ENCODE results near the gene CFDP1.
"Not testable (repeated sequence)": the region's sequence is repeated elsewhere in the genome, so short reads cannot be mapped to it uniquely, and the experiment has no call there.

CFDP1 gene

DNA sequence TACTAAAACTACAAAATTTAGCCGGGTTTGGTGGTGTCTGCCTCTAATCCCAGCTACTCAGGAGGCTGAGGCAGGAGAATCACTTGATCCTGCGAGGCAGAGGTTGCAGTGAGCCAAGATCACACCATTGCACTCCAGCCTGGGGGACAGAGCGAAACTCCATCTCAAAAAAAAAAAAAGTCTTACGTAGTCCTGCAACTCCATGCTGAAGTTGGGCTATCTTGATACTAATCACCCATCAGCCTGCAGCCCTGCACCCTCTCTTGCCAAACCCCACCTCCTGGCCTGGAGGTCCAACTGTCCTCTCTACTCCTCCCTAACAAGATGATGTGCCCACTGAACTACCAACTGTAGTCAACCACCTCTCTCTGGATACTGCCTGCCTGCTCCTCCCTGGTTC is 26.4 kb upstream of the CFDP1 start:
- TF ChIP-seq, protein P1, sequence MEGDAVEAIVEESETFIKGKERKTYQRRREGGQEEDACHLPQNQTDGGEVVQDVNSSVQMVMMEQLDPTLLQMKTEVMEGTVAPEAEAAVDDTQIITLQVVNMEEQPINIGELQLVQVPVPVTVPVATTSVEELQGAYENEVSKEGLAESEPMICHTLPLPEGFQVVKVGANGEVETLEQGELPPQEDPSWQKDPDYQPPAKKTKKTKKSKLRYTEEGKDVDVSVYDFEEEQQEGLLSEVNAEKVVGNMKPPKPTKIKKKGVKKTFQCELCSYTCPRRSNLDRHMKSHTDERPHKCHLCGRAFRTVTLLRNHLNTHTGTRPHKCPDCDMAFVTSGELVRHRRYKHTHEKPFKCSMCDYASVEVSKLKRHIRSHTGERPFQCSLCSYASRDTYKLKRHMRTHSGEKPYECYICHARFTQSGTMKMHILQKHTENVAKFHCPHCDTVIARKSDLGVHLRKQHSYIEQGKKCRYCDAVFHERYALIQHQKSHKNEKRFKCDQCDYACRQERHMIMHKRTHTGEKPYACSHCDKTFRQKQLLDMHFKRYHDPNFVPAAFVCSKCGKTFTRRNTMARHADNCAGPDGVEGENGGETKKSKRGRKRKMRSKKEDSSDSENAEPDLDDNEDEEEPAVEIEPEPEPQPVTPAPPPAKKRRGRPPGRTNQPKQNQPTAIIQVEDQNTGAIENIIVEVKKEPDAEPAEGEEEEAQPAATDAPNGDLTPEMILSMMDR (IDR thresholded peaks at IDR 0.05; ENCODE audit: insufficient read depth, low read length, missing control alignments): no peak
- DNase-seq (ENCODE audit: low read depth, low spot score): no peak
- ChIA-PET CTCF (no interaction called here), POLR2A (no interaction called here)
- H3K4me3 ChIP-seq (ENCODE audit: low read depth, low read length): no peak overlapping the region

DNA sequence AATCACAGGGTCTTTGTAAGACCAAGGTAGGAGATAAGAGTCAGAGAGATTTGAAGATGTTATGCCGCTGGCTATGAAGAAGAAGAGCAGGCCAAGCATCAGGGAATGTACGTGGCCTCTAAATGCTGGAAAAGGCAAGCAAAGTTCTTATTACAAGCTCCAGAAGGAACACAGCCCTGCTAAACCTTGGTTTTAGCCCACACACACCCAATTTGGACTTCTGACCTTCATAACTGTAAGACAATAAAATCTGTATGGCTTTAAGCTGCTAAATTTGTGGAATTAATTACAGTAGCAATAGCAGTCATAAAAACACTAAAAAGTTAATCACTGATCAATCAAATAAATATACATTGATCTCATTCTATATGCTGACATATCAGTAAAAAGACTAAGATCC is 25.1 kb upstream of the CFDP1 start:
- ChIA-PET POLR2A (no interaction called here), CTCF (interaction anchor here (1.1 to 1.8 kb wide), 4 partner anchors 9 to 18 kb away, joined by 3 to 8 read pairs (median 4); no protein-coding TSS in a partner anchor)
- no peak overlapping the region for H3K4me3 ChIP-seq (ENCODE audit: low read depth, low read length)
- TF ChIP-seq, protein P1 (IDR thresholded peaks at IDR 0.05; ENCODE audit: insufficient read depth, low read length, missing control alignments): no peak
- DNase-seq (ENCODE audit: low read depth, low spot score): no peak

DNA sequence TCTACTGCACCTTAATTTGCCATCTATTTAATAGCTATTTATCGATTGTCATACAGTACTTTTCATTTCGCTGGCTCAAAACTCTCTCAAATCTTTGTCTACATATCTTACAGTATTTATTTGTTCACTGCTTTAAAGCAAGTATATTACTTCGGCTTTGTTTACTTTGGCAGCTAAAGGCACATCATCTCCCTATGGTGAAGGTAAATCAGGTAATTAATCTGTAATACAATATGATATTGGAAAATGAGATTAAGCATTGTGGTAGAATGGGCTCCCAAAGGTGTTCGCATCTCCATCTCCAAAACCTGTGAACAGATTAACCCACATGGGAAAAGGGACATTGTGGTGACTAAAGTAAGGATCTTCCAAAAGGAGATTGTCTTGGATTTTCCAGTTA is 24.7 kb upstream of the CFDP1 start:
- H3K4me3 ChIP-seq (ENCODE audit: low read depth, low read length): no peak overlapping the region
- ChIA-PET POLR2A (no interaction called here), CTCF (interaction anchor here (0.8 to 1.8 kb wide), 6 partner anchors 8 to 60 kb away, joined by 3 to 8 read pairs (median 4); no protein-coding TSS in a partner anchor)
- TF ChIP-seq, protein P1 (IDR thresholded peaks at IDR 0.05; ENCODE audit: insufficient read depth, low read length, missing control alignments): no peak
- DNase-seq (ENCODE audit: low read depth, low spot score): no peak

DNA sequence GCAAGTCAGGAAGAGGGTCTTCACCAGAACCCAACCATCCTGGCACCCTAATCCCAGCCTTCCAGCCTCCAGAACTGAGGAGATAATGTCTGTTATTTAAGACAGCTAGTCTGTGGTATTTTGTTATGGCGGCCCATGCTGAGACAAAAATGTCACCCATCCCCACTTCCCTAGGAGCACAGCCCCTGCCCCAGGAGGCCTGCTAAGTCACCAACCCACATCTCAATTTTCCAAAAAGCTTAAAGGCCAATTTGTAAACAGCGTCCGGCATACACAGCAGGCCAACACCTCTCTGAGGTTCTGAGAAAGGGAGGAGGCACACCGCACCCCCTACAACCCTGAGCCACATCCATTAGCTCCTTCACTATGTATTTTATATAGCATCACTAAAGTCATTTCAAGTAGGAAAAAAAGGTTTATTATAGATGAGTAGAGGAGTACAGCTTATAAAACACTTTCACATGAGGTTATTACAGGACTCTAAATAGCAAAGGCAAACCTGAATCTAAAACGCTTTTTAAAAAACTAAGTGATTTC is 24.2 kb upstream of the CFDP1 start:
- TF ChIP-seq, protein P1 (IDR thresholded peaks at IDR 0.05; ENCODE audit: insufficient read depth, low read length, missing control alignments): no peak
- no peak for DNase-seq (ENCODE audit: low read depth, low spot score)
- CTCF ChIA-PET: interaction anchor here (0.8 to 1.8 kb wide), 6 partner anchors 9 to 60 kb away, joined by 3 to 8 read pairs (median 4); no protein-coding TSS in a partner anchor
- no peak overlapping the region for H3K4me3 ChIP-seq (ENCODE audit: low read depth, low read length)
- POLR2A ChIA-PET: no interaction called here

DNA sequence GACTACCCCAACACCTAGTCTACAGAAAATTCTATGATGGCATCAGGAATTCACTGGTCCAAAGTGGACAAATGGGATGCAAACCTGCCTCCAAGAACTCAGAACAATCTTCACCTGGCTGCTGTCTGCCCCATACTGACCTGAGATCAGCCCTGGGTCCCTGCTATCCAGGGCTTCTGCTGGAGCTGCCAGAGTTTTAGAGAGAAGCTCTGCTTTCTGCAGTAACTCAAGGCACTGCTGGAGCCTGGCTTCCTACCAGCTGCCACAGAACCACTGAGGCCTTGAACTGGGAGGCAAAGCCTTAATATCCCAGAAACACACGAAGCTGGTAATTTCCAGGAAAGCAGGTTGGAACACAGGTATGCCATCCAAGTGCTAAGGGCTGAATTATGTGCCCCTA is 23.7 kb upstream of the CFDP1 start:
- CTCF ChIA-PET: interaction anchor here (0.8 to 4.3 kb wide), 6 partner anchors 8 to 61 kb away, joined by 3 to 35 read pairs (median 4); partner anchors contain the start of gene TMEM170A
- H3K4me3 ChIP-seq (ENCODE audit: low read depth, low read length): no peak overlapping the region
- POLR2A ChIA-PET: no interaction called here
- TF ChIP-seq, protein P1 (IDR thresholded peaks at IDR 0.05; ENCODE audit: insufficient read depth, low read length, missing control alignments): no peak
- DNase-seq (ENCODE audit: low read depth, low spot score): no peak

DNA sequence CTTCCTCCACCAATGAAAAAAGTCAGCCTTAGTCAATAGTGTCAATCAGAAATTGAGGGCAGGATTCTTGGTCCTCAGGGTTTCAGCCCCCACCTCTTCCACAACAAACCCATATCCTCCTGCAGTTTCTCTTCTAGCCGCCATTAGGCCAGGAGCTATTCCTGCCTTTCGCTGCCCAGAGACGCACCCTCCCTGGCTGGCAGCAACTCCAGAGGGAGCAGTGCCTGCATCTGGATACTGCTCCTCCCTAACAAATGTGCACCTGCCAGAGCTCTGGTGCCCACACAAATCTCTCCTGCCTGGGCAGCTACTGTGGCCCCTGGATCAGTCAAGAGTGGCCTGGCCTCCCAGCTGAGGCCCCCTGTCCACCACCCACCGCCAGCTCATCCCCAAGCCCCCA is 23.2 kb upstream of the CFDP1 start:
- POLR2A ChIA-PET; DNase-seq (ENCODE audit: low read depth, low spot score); H3K4me3 ChIP-seq (ENCODE audit: low read depth, low read length): not testable (repeated sequence)
- CTCF ChIA-PET: interaction anchor here (1.0 to 4.3 kb wide), 8 partner anchors 9 to 258 kb away, joined by 3 to 35 read pairs (median 4); partner anchors contain the start of gene TMEM170A

DNA sequence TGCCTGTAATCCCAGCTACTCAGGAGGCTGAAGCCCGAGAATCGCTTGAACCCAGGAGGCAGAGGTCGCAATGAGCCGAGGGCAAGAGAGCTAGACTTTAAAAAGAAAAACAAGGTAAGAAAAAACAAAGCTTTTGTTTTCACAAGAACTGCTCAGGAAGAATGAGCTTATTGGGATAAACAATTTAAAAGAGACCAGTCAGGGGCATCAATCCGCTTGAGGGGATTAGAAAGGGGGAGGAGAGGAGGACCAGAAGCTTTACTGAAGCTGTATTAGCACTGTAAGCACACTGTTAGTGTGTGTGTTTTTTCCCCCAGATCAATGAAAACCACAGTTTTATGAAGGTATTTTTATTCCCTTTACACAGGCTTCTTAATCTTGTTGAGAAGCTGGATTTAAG is 22.4 kb upstream of the CFDP1 start:
- CTCF ChIA-PET: interaction anchor here (1.0 to 4.3 kb wide), 6 partner anchors 9 to 257 kb away, joined by 4 to 35 read pairs (median 5); partner anchors contain the start of gene TMEM170A

More for the DNA sequence above, 22.4 kb upstream of the CFDP1 start:
- POLR2A ChIA-PET: no interaction called here
- TF ChIP-seq, protein P1 (IDR thresholded peaks at IDR 0.05; ENCODE audit: insufficient read depth, low read length, missing control alignments): no peak
- no peak overlapping the region for H3K4me3 ChIP-seq (ENCODE audit: low read depth, low read length)
- DNase-seq (ENCODE audit: low read depth, low spot score): no peak

Measured in AG04449 (cell line).